H1 (cell line): ENCODE data around the gene LEMD2. TPM values are rescaled to one million over a fixed set of nuclear protein-coding genes. Genes with fewer than 3 reads are reported as not detected.

Experiments
- CTCF ChIA-PET: fragments of 300-600 bp; sonication (Branson Sonifier 250); formaldehyde crosslinking; loops from one replicate; lab custom pipeline; 2021; ENCODE audit not compliant: partially characterized antibody; lab: Charles Lee
- POLR2A ChIA-PET: fragments of 300-600 bp; sonication (Branson Sonifier 250); formaldehyde crosslinking; loops from one replicate; lab custom pipeline; 2021; ENCODE audit warnings: inconsistent platforms; ENCODE audit not compliant: partially characterized antibody; lab: Charles Lee
- DNase-seq, 2 experiments: peaks; one replicate each; pipeline versions ENCODE4 v3.0.0 to v3.0.0-alpha.2; 2010 to 2022; ENCODE audit warnings: low spot score in 2 of 2, low read depth in 1 of 2, mixed read lengths in 1 of 2
- FAIRE-seq: peaks from 2 replicates; lab custom pipeline; 2011; peaks lifted over from hg19 to GRCh38; lab: Jason Lieb, UNC
- H2AFZ ChIP-seq: 2 replicates; pipeline ENCODE4 v1.8.1; 2012; ENCODE audit warnings: low read length, inconsistent platforms
- H2AK5ac ChIP-seq: 2 replicates; pipeline ENCODE4 v1.6.1; 2013; ENCODE audit warnings: low read depth, low read length
- H2BK120ac ChIP-seq: replicated peaks from 2 replicates; pipeline ENCODE3; 2013; ENCODE audit warnings: low read depth, low read length, inconsistent platforms
- H2BK12ac ChIP-seq: 2 replicates; pipeline ENCODE4 v1.6.1; 2013; ENCODE audit warnings: low read depth, low read length
- H2BK15ac ChIP-seq: 2 replicates; pipeline ENCODE4 v1.6.1; 2013; ENCODE audit warnings: low read length
- H2BK20ac ChIP-seq: 2 replicates; pipeline ENCODE4 v1.6.1; 2013; ENCODE audit warnings: low read length
- H2BK5ac ChIP-seq: 2 replicates; pipeline ENCODE4 v1.6.1; 2013; ENCODE audit warnings: low read depth, low read length
- H3K14ac ChIP-seq: 2 replicates; pipeline ENCODE4 v1.6.1; 2013; ENCODE audit warnings: inconsistent platforms; ENCODE audit not compliant: insufficient read length
- H3K18ac ChIP-seq: 2 replicates; pipeline ENCODE4 v1.6.1; 2013; ENCODE audit warnings: low read length; ENCODE audit errors: extremely low read depth
- H3K23ac ChIP-seq: 2 replicates; pipeline ENCODE4 v1.6.1; 2013; ENCODE audit warnings: inconsistent platforms; ENCODE audit not compliant: insufficient read length
- H3K23me2 ChIP-seq: 2 replicates; pipeline ENCODE4 v1.6.1; 2013; ENCODE audit warnings: low read depth, low read length
- H3K27ac ChIP-seq: 2 replicates; pipeline ENCODE4 v1.6.1; 2011; ENCODE audit warnings: low read depth, low read length, inconsistent platforms
- H3K27me3 ChIP-seq, 4 experiments: replicated peaks in 1 of 4; 1 replicate in 1 of 4; 2 replicates in 3 of 4; pipeline versions ENCODE4 v1.6.1 to v1.8.1; 2011 to 2013; ENCODE audit warnings: low read length in 3 of 4, mild to moderate bottlenecking in 3 of 4, inconsistent platforms in 2 of 4, mixed read lengths in 2 of 4, moderate library complexity in 1 of 4; ENCODE audit not compliant: control insufficient read depth in 3 of 4, insufficient read depth in 3 of 4; ENCODE audit errors: extremely low read depth in 1 of 4
- H3K36me3 ChIP-seq, 4 experiments: 2 replicates each; pipeline versions ENCODE4 v1.6.1 to v1.8.1; 2011 to 2013; ENCODE audit warnings: mild to moderate bottlenecking in 4 of 4, low read length in 3 of 4, moderate library complexity in 2 of 4, control low read depth in 1 of 4, inconsistent platforms in 1 of 4; ENCODE audit not compliant: insufficient read depth in 4 of 4, control insufficient read depth in 2 of 4
- H3K4ac ChIP-seq: replicated peaks from 2 replicates; pipeline ENCODE3; 2013; ENCODE audit warnings: low read length, low read depth, mixed read lengths, inconsistent platforms; ENCODE audit not compliant: insufficient read length
- H3K4me1 ChIP-seq, 4 experiments: replicated peaks in 1 of 4; 1 replicate in 1 of 4; 2 replicates in 3 of 4; pipeline versions ENCODE4 v1.6.1 to v1.8.1; 2011 to 2013; ENCODE audit warnings: low read length in 3 of 4, inconsistent platforms in 2 of 4, mixed read lengths in 1 of 4; ENCODE audit not compliant: insufficient read depth in 4 of 4, control insufficient read depth in 3 of 4
- H3K4me2 ChIP-seq, 2 experiments: 2 replicates each; pipeline versions ENCODE4 v1.6.1 to v1.8.1; 2011 to 2013; ENCODE audit warnings: low read depth in 2 of 2, low read length in 2 of 2, control low read depth in 1 of 2, inconsistent platforms in 1 of 2, mild to moderate bottlenecking in 1 of 2; ENCODE audit not compliant: insufficient read depth in 1 of 2
- H3K4me3 ChIP-seq, 4 experiments: fragments of 200-600, 300-600 bp in 1 of 4; sonication (generic), shearing (Covaris generic), sonication (Bioruptor Twin) in 1 of 4; 2 replicates each; pipeline versions ENCODE4 v1.5.1 to v1.8.1; 2011 to 2016; ENCODE audit warnings: low read length in 4 of 4, low read depth in 3 of 4, control low read depth in 2 of 4, inconsistent platforms in 2 of 4, mild to moderate bottlenecking in 2 of 4, mixed read lengths in 1 of 4, moderate library complexity in 1 of 4; ENCODE audit not compliant: insufficient read depth in 2 of 4; ENCODE audit errors: extremely low read depth in 1 of 4
- H3K56ac ChIP-seq: replicated peaks from 2 replicates; pipeline ENCODE3; 2013; ENCODE audit warnings: low read depth, mild to moderate bottlenecking, mixed read lengths, low read length, inconsistent platforms; ENCODE audit not compliant: insufficient read length
- H3K79me1 ChIP-seq: 2 replicates; pipeline ENCODE4 v1.6.1; 2013; ENCODE audit warnings: low read depth, low read length, control low read depth
- H3K79me2 ChIP-seq, 2 experiments: 2 replicates each; pipeline versions ENCODE4 v1.6.1 to v1.8.1; 2012 to 2013; ENCODE audit warnings: low read length in 2 of 2, mild to moderate bottlenecking in 2 of 2, inconsistent platforms in 1 of 2; ENCODE audit not compliant: insufficient read depth in 2 of 2, control insufficient read depth in 1 of 2
- H3K9ac ChIP-seq, 4 experiments: replicated peaks in 1 of 4; 1 replicate in 1 of 4; 2 replicates in 3 of 4; pipeline versions ENCODE4 v1.6.1 to v1.8.1; 2011 to 2013; ENCODE audit warnings: low read depth in 3 of 4, low read length in 3 of 4, control low read depth in 2 of 4, mild to moderate bottlenecking in 2 of 4, moderate library complexity in 2 of 4, inconsistent platforms in 1 of 4; ENCODE audit errors: extremely low read depth in 1 of 4
- H3K9me3 ChIP-seq, 2 experiments: 2 replicates each; pipeline versions ENCODE4 v1.6.1 to v1.8.1; 2012 to 2013; ENCODE audit warnings: mild to moderate bottlenecking in 2 of 2, moderate library complexity in 2 of 2, control low read depth in 1 of 2, inconsistent platforms in 1 of 2, low read depth in 1 of 2, low read length in 1 of 2, mixed read lengths in 1 of 2; ENCODE audit not compliant: insufficient read depth in 2 of 2
- H4K20me1 ChIP-seq, 2 experiments: replicated peaks in 1 of 2; 2 replicates each; pipeline versions ENCODE3 to v1.8.1; 2011 to 2013; ENCODE audit warnings: inconsistent platforms in 2 of 2, low read length in 2 of 2, mild to moderate bottlenecking in 1 of 2; ENCODE audit not compliant: insufficient read depth in 2 of 2, control insufficient read depth in 1 of 2
- H4K5ac ChIP-seq: 2 replicates; pipeline ENCODE4 v1.6.1; 2013; ENCODE audit warnings: low read length, low read depth, mixed read lengths, inconsistent platforms; ENCODE audit not compliant: insufficient read length
- H4K8ac ChIP-seq: 2 replicates; pipeline ENCODE4 v1.8.0; 2013; ENCODE audit warnings: mild to moderate bottlenecking, moderate library complexity, low read length, inconsistent platforms; ENCODE audit not compliant: insufficient read depth; ENCODE audit errors: extremely low read depth
- H4K91ac ChIP-seq: replicated peaks from 2 replicates; pipeline ENCODE3; 2013; ENCODE audit warnings: low read length, mixed read lengths, inconsistent platforms; ENCODE audit not compliant: insufficient read length
- EGR1 ChIP-seq: IDR thresholded peaks from 2 replicates; pipeline ENCODE4 v1.6.1; 2011; ENCODE audit warnings: low read depth, low read length, borderline replicate concordance
- GTF2F1 ChIP-seq: IDR thresholded peaks from 2 replicates; pipeline ENCODE4 v1.6.1; 2012; ENCODE audit warnings: low read depth, low read length, improper control_type of control experiment, borderline replicate concordance
- HDAC2 ChIP-seq, 2 experiments: fragments of 300-600 bp in 1 of 2; sonication (generic) in 1 of 2; IDR thresholded peaks; 2 replicates each; pipeline ENCODE4 v1.6.1; 2011 to 2012; ENCODE audit warnings: low read depth in 2 of 2, low read length in 2 of 2, mild to moderate bottlenecking in 2 of 2, moderate library complexity in 2 of 2, borderline replicate concordance in 1 of 2, inconsistent platforms in 1 of 2
- KDM1A ChIP-seq: fragments of 200-600, 300-600 bp; sonication (generic); IDR thresholded peaks from 2 replicates; pipeline ENCODE4 v1.7.1; 2016; ENCODE audit warnings: mild to moderate bottlenecking, low read length, borderline replicate concordance
- PHF8 ChIP-seq: fragments of 200-600 bp; sonication (generic); conservative IDR thresholded peaks from 2 replicates; pipeline ENCODE4 v1.7.1; 2012; ENCODE audit warnings: low read depth, mild to moderate bottlenecking, inconsistent platforms, low read length, moderate library complexity
- RBBP5 ChIP-seq: IDR thresholded peaks from 2 replicates; pipeline ENCODE4 v1.7.1; 2012; ENCODE audit warnings: low read depth, mild to moderate bottlenecking, inconsistent platforms, low read length, moderate library complexity, borderline replicate concordance
- SAP30 ChIP-seq: fragments of 300-600 bp; sonication (generic); IDR thresholded peaks from 2 replicates; pipeline ENCODE4 v1.7.1; 2012; ENCODE audit warnings: low read length, moderate library complexity, mild to moderate bottlenecking, inconsistent platforms; ENCODE audit not compliant: insufficient read depth, insufficient replicate concordance
- YY1 ChIP-seq: IDR thresholded peaks from 2 replicates; pipeline ENCODE4 v1.6.1; 2011; ENCODE audit warnings: low read depth, mild to moderate bottlenecking, low read length
- WGBS, 2 experiments: shearing (Covaris generic) in 1 of 2; methylation state at CpG; one replicate each; pipeline versions ENCODE4 v1.1.6 to v1.1.7; 2013 to 2015; ENCODE audit warnings: low lambda C conversion rate in 2 of 2, mixed read lengths in 2 of 2, inconsistent platforms in 1 of 2, low coverage in 1 of 2, missing lambda C conversion rate in 1 of 2; ENCODE audit not compliant: insufficient replicate concordance in 2 of 2, insufficient coverage in 1 of 2, insufficient read length in 1 of 2; ENCODE audit errors: extremely low coverage in 1 of 2, missing lambda C conversion rate in 1 of 2; 5-methylcytosine and 5-hydroxymethylcytosine counted together
- polyA plus RNA-seq, 7 experiments: library from polyadenylated mRNA; depleted of rRNA in 3 of 7; stranded (reverse) in 5 of 7; unstranded in 2 of 7; fragments of >200 nt in 5 of 7; fragments of 200-250 nt in 2 of 7; gene quantifications; 1 replicate in 5 of 7; 2 replicates in 1 of 7; 4 replicates in 1 of 7; pipeline versions ENCODE4 v1.2.1 to v1.2.3, GENCODE V29; 2011 to 2013; ENCODE audit warnings: missing spikeins in 2 of 7, mixed read lengths in 2 of 7
- total RNA-seq: library from RNA; stranded (reverse); fragmentation: NEBNext Ultra II Directional; extraction: Animal tissue kit (Norgen Biotek cat#: 25700); gene quantifications from 2 replicates; pipeline ENCODE4 v1.2.1, GENCODE V29; 2021

Gene LEMD2
- total and polyA plus RNA-seq, 2 of the 8 experiments (the other 6 are each of a cell fraction or from before 2014, with no cell fraction given): 32.7 to 57.3 TPM

DNA sequence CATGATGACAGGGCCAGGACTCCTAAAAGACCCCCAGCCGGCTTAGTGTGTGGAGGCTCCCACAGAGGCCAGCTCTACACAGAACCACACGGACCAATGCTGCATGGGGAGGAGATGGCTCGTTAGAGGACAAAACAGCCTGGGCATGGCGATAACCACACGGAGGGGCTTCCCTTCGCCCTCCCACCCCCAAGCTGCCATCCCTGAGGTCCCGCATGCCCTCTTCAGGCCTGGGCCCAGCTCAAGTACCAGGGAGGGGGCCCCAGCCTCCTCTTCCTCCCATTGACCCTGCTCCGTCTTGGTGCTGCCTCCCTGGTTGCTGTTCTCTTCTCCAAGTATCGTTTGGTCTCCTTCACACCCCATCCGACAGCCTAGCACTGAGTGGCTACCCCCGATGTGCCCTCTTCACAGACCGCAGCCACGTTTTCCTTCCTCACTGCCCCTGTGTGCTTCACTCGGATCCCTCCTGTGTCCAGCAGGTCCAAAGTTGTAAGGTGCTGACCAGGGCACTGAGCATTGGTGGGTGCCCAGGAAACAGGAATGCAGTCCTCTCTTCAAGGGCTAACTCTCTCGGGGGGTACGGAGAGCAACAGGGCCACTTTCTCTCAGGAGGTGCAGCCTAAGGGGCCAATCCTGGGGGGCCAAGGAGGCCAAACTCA is 24.4 kb upstream of the LEMD2 start:
- H2BK120ac ChIP-seq: peak overlapping the region; percentile 57
- H3K4me3 ChIP-seq: no peak overlapping the region
- H2AFZ ChIP-seq: no peak overlapping the region
- no peak for TF ChIP-seq EGR1
- no peak for TF ChIP-seq SAP30
- no peak for TF ChIP-seq PHF8
- TF ChIP-seq RBBP5: no peak
- no peak for TF ChIP-seq GTF2F1
- TF ChIP-seq KDM1A: no peak
- TF ChIP-seq YY1: no peak
- TF ChIP-seq HDAC2 (IDR thresholded peaks at IDR 0.05; ENCODE audit: borderline replicate concordance in 1 of 2, low read depth in 2 of 2, low read length in 2 of 2): no peak
- H3K79me2 ChIP-seq: no peaks in the 10 kb centered on the region
- ChIA-PET POLR2A (interaction anchor here (0.8 to 1.9 kb wide), 5 partner anchors 27 to 102 kb away, joined by 3 to 9 read pairs (median 4); partner anchors contain the start of gene UQCC2), CTCF (interaction anchor here (0.9 to 4.0 kb wide), 13 partner anchors 11 to 269 kb away, joined by 3 to 26 read pairs (median 15); partner anchors contain the start of gene MLN)
- H3K27me3 ChIP-seq: 0 out of 7 replicates have a peak, but pooled peaks cover 0 to 1% (median 0%) of the 10 kb centered on the region in 4 experiments
- H3K9me3 ChIP-seq: no peaks in the 10 kb centered on the region
- peaks cover 2% of the 10 kb centered on the region for H3K23me2 ChIP-seq
- H3K4me2 ChIP-seq: peak overlapping the region; percentile 11 to 14; a peak in 3 of 4 replicates
- H2BK5ac ChIP-seq: peak overlapping the region; percentile 95; the same call in 1 of the 2 replicates
- H3K9ac ChIP-seq: no peak overlapping the region
- peak overlapping the region; percentile 83 for H4K5ac ChIP-seq
- no peak for DNase-seq
- peak overlapping the region; percentile 80 for H3K18ac ChIP-seq
- 0 out of 2 replicates have a peak overlapping the region, but pooled peaks have one; percentile 13 for H3K27ac ChIP-seq
- H4K20me1 ChIP-seq: no peaks in the 10 kb centered on the region
- peak overlapping the region; percentile 100 for H2BK20ac ChIP-seq
- 79% methylated on average over 13 of the region's 16 CpGs; no CpG with 5 or more reads in 1 of the 2 experiments for WGBS, 2 experiments
- H3K36me3 ChIP-seq: no peaks in the 10 kb centered on the region
- H3K56ac ChIP-seq: peak overlapping the region; percentile 27
- peak overlapping the region; percentile 99 for H2BK12ac ChIP-seq
- peak overlapping the region; percentile 92 for H2AK5ac ChIP-seq
- peaks cover 27 to 49% (median 36%) of the 10 kb centered on the region in 4 experiments for H3K4me1 ChIP-seq
- H3K14ac ChIP-seq: no peak overlapping the region
- peak overlapping the region; percentile 75; the same call in 1 of the 2 replicates for H4K8ac ChIP-seq
- H3K23ac ChIP-seq: no peak overlapping the region
- H4K91ac ChIP-seq: peak overlapping the region; percentile 81
- peak overlapping the region; percentile 9; the same call in 1 of the 2 replicates for H2BK15ac ChIP-seq
- 0 out of 2 replicates have a peak, but pooled peaks cover 3% of the 10 kb centered on the region for H3K79me1 ChIP-seq
- FAIRE-seq: no peak
- H3K4ac ChIP-seq: peak overlapping the region; percentile 5
